ENCODE results near the gene PPP3CB.

The PPP3CB gene

DNA sequence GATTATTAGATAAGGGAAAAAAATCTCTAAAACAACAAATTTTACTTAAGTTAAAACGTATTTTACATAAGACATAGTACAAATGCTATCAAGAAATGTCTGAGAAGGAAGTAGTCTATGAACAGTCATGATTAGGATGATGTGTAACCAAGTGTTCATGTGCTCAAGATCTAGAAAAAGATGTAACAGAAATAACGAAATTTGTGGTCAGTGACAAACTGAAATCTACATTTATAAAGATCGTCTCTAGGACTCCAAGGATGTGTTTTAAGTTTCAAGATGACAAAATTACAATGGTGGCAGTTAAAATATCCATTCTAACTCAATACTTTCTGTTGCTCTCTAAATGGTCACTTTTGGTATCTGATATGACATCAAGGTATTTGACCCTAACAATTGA is 17.2 kb downstream of the PPP3CB start:
- DNase-seq, result no peak

DNA sequence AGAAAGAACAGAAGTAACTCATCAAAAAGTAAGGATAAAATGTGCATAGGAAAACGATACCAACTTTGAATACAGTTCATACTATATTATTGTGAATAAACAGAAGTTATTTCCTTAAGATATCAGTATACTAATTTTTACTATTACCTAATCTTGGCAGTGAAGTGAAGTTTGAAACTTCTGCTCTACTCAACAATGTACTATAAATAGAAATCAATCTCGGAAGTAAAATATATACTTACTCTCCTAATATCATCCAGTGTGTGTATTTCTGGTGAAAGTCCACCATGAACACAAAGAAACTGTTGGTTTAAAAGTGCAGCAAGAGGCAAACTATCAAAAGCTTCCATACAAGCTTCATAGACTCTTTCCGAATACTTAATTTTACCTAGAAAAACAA is 24.6 kb downstream of the PPP3CB start:
- DNase-seq, result no peak

DNA sequence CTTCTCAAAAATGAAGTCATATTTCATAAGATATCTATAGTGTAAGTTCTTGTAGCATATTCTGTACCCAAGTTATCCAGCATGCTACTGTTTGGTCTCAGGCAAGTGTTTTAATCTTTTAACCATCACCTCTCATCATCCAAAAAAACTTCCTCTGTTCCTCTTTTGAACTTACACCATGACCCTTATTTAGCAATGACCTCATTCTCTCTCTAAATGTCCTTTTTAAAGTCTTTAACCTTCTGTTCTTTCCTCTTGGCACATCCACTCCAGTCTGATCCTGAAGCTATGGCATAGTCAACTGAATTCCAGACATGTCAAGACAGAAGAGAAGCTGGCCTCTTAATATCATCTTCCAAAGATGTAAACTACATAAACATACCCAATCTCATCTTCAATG is 26.2 kb downstream of the PPP3CB start:
- DNase-seq, result no peak

DNA sequence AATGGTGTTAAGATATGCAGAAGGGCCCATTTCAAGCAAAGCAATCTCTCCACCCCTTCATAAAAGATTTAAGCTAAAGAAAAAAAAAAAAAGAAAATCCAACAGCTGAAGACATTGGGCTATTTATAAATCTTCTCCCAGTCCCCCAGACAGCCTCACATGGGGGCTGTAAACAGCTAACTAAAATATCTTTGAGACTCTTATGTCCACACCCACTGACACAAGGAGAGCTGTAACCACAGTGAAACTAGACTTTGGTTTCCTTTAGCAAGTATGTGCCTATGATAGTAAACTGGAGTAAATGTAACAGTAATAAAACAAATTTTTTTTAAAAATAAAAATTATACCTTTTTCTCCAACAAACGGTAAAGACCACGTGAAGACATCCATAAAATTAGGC is 28.6 kb downstream of the PPP3CB start:
- DNase-seq, result no peak

DNA sequence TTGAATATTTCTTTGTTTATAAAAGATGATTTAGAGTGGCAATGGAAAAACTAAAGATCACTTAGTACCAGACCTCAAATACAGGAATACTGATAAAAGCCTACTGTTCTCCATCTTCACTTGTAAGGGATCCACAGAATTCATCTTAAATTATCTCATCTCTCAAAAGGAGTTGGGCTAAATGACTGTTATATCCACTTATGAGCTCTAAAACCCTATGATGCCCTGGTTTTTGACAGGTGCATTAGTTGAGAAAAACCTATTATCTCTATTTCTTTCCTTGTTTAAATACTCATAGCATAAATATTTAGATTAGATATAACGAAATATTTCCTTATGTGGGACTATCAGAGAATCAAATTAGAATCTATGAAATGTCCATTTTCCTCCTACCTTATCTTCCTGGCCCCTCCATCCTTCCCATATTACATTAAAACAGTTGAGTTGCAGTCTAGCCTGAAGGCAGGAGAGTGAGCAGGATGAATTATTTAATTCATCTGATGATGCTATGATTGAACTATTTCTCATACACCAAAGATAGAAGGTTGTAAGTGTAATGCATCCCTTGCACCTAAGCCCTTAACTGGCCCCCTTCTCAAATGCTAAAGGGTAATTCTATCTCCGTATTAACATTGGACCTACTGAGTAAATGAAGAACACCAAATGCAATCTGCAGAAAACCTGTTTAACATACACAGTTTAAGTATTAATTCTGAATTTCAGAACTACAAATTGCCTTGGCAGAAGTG is 29.7 kb downstream of the PPP3CB start:
- no peak for DNase-seq

DNA sequence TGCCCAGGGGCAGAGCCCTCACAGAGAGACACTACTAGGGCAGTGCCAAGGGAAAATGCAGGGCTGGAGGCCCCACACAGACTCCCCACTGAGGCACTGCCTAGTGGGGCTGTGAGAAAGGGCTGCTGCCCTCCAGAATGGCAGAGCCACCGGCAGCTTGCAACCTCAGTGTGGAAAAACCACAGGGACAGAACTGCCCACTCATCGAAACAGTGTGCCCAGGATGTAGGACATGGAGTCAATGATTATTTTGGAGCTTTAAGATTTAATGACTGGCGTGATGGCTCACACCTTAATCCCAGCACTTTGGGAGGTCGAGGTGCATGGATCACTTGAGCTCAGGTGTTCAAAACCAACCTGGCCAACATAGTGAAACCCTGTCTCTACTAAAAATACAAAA is 34.9 kb downstream of the PPP3CB start:
- no peak for DNase-seq

DNA sequence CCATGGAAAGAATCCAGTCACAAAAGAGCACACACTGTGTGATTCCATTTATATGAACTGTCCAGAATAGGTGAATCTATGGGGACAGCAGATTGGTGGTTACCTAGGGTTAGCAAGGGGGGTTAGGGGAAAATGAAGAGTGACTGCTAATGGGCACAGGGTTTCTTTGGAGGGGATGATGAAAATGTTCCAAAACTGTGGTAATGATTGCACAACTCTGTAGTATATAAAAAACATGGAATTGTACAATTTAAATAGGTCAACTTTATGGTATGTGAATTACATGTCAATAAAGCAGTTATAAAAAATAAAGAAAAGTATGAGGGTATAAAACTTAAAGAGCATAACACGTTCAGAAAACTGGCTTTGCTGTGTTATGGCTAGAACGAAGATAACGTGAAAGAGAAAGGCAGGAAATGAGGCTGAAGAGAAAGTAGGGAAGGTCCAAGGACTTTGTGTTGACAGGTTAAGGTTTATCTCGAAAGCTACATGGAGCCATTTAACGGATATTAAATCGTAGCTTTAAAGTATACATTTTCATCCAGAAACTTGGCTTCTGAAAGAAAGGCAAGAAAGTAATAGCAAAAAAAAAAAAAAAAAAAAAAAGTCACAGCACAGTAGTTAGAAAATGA is 36.0 kb downstream of the PPP3CB start:
- no peak for DNase-seq

DNA sequence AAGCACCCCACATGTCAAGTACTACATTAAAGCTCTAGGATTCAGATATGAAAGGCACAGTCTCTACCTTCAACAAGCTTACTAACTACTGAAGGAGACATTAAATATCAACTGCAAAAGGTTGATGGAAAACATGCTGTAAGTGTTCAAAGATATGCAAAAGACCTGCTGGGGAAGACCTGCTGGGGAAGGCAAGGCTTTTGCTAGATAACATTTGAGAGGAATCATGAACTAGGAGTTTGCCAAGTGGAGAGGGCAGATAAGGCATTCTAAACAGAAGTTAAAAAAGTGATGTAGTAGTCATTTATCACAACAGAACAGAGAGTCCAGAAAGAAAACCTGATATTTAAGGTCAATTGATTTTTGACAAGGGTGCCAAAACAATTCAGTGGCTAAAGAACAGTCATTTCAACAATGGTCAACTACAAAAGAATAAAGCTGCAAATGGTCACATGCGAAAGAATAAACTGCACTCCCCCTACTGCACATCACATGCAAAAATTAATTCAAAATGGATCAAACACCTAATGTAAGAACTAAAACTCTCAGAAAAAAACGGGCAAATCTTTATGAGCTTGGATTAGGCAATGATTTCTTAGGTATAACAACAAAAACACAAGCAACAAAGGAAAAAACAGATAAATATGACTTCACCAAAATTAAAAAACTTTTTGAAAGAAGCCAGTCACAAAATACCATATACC is 39.5 kb downstream of the PPP3CB start:
- DNase-seq, result no peak

DNA sequence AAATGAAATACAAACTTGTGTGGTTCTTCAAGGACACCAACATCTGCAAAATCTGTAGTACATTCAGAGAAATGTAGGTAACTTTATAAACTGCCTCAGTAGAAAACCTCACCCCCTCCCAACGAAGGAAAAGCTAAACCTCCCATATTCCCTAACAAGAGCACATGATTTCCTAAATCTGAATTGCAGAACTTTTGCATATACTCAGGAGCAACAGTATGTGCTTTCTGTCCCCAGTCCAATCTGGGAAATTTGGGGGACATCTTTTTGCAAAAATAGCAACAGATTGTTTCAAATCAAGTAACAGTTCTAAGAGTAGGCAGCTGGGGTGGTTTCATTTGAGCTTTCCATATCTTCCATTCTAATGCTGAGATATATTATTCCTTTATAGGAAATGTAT is 46.7 kb downstream of the PPP3CB start:
- no peak for DNase-seq

DNA sequence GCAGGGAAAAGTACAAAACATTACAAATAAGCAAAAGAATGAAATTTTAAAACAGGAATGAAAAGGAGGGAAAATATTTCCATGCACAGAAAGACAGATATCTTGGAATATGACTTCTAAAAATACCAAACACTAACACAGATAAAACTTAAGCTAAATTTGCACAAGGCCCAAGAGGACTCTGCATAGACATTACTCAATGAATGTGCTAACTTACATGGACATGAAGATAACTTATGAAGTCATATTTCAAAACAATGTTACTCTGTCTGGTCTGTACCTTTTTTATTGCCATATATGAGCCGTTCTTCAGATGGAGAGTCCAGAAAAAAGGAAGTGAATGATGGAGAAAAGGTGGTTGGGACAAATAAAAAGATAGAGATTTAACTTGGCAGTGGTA is 47.4 kb downstream of the PPP3CB start:
- DNase-seq, result no peak

DNA sequence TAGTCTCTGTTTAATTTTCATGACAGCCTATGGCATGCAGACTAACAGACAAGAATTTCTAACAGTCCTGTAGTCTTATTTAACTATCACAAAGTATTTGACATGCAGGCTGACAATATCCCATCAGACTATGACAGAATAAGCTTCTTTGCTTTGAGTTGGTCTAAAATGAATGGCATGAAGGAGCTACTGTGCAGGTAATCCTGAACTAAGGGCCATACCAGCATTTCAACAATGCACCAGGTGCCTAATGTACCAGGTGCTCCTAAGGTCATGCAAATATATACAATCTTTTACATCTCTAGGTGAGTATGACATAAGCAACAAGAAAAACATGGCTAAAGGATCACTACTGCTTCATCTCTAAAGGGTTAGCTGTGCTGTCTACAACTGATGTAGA is 48.9 kb downstream of the PPP3CB start:
- no peak for DNase-seq

DNA sequence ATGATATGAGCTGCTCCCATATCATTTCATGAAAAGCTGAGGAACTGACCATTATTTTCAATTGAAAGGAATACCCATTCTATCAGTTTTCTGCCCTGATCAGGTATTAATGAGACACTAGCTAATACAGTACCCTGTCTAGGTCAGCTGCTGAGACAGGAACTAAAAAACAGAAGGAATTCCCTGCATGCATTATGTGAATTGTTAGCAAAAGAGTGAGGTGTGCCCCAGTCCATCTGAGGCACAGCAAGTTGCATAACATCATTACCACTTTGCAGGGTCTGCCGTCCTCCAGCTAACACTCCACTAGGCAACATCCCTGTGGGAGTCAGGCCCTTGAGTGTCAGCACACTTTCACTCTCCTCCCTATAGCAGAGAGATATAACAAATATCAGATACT is 51.4 kb downstream of the PPP3CB start:
- DNase-seq, result no peak

DNA sequence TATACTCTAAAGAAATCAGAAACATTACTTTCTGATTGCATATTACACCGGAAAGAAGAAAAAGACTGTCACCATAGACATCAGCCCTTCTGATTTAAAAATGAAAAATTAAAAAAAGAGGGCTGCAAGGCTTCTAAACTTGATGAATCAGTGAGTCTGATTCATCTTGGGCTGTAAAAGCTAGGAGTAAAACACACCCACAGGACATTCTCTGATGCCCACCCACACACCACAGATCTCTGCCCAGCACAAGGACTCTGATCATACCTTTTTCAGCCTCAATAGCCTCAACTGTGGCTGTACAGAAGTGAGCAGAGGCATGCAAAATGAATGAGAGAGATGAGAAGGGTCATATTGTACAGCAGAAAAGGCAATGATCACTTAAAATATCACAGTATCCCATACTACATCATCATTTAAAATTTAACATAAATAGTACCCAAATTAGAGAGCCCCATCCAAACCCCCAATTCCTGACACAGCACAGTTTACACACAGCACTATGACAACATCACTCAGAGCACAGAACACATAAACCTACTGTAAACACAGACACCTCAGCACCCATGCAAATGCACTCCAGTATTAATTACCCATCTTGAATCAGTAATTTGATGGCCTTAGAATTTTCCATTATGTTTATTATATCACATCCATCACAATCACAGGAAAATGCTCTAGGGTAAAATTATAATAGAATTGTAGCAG is 56.1 kb downstream of the PPP3CB start:
- peak; percentile 48 for DNase-seq

DNA sequence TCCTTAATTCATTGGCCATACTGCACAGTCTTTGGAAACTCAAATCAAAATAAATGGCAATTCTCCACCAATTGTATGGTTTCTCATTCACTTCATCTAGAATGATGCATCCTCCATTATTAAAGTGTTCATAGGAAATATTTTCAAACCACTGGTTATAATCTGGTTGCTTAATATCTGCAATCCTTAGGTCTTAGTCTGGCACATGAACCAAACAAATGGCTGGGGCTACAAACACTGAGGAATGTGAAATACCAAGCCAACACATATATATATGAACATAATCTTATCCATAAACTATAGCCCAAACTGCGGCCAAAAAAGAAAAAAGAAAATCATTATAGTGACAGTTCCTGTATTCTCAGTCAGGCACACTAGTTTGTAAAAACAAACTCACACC is 56.8 kb downstream of the PPP3CB start:
- DNase-seq, result no peak

DNA sequence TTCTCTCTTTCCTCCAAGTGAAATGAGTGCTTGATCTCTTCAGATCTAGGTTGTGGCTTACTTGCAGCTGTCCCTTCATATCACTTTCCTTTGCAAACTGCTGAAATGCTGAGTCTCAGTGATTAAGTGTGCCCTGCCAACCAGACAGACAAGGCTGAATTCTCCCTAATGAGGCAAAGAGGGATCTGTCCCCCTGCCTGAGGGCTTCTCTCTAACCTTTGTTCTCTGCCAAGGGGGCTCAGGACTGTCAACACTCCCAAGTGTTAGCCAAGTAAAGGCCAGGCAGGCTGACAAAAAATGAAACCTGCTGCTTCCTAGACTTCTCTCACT is 62.3 kb downstream of the PPP3CB start, which contains the start of gene MSS51:
Gene MSS51, minus strand, starts transcription at position 24 of the 330 bp plus-strand sequence. CDS start 5,277 bp downstream, outside the sequence.
- DNase-seq, result no peak

DNA sequence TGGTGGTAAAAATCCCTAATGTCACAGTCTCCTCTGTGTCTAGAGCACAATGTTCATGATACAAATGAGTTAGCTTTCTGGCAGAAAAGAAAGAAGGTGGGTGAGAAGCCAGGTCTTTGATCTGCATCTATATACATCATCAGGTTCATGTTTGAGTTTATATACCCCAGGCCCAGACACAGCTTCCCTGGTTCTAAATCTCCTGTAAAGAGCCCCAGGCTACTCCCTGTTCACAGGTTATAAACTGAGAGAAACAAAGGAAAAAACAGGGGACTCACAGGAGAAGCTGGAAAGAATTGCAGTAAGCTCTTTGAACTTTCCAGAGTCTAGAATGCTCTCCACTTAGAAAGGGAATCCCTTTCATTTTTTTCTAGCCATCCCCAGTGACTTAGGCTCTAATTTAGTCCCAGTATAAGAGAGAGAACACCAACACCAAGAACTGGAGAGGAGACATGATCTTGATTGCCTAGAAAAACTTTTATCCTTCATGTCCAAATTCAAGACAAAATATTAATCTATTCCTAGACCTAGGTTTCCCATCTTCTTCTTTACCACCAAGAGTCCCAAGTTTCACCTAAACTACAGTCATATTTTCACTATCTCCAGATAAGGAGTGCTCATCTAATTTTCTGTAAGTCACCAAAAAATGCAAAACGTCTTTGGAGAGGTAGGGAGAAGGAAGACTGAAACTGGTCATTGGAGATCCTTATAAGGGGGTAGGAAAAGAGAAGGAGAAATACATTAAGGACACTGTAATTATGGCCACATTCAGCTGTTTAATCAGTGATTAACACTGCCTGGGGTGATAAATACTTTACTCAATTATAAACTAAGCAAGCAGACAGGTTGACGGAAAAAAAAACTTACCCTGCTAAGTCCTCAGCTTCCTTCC is 62.9 kb downstream of the PPP3CB start:
- DNase-seq, result no peak

DNA sequence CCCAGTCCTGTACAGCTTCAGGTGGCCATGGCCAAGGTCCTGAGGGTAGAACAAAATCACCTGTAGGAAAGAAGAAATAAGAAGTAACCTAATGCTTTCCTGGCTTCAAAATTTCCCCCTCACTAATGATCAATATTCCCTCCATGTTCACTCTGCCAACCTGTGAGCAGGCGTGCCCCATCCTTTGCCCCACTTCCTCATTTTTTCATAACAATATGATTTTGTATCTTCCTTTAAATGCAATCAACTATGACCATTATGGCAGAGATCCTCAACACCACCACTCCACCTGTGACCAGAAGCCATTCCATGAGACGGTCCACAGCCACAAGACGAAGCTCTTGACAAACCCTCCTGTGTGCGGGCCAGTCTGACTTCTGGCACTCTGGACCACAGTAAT is 69.5 kb downstream of the PPP3CB start:
- no peak for DNase-seq

DNA sequence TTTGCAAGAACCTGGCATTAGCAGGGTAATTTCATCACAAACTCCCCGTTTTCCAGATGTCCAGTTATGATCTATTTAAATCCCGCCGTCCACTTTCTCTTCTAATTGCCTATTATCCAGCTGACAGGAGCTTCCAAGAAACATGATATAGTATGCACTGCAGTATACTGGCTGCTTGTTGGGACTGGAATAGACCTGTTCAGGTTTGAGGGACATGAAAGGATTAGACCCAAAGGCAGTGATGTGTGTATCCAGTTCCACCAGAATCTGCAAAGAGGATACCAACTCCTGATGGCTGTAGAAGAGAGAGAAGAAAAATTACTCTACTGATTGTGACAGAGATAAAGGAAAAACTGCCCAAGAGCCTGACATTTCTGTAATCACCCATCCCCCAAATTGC is 71.3 kb downstream of the PPP3CB start:
- DNase-seq, result no peak

DNA sequence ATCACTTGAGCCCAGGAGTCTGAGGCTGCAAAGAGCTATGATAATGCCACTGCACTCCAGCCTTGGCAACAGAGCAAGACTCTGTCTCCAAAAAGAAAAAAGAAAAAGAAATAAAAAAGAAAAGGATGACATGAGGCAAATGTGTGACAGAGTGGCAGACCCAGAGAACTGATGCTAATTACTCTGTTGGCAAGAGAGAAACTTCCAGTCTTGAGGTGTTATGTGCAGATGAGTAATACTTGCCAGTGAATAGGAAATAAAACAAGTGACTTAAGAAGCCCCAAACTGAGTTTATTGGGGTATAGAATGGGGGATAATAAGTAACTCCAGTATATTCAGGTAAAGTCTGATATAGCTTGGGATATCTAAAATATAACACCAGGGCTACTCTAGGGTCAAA is 72.5 kb downstream of the PPP3CB start:
- no peak for DNase-seq

DNA sequence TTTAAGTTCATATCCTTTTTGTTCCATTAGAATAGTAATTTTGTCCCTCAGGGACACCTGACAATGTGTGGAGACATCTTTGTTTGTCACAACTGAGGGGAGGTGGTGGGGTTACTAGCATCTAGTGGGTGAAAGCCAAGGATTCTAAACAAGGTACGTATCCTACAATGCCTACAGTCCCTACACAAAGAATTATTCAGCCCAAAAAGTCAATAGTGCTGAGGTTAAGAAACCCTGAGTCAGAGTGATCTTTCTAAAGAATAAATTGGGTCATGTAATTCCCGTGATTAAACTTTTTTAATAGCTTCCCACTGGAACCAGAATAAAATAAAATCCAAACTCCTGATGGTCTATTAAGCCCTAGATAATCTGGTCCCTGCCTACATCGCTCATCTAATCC is 79.3 kb downstream of the PPP3CB start:
- DNase-seq, result no peak

DNA sequence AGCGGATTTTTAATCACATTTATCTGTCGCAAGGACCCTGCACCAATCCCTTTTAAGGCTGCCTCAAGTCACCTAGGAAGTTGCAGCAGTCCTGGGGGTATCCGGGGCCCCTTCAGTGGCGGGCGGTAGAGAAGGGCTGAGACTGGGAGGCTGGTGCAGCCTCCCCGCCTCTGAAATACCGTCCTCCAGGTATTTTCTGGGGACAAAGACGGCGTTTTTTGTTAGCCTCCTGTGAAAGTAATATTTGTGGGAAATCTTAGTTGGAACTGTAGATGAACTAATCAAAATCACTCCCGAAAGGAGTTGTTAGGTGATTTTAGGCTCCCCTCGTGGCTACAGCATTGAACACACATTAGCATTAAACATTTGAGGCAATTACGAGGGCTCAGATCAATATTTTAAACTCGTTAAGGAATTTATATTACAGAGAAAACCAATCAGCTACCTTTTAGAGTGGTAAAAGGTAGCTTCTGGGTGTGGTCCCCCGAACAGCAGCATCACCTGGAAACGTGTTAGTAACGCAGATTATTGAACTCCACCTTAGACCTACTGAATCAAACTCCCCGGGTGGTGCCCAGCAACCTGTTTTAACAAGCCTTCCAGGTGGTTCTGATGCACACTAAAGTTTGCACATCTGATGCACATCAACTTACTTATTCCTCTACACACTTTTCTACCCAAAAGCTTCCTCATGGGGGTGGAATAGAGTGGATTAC is 81.4 kb downstream of the PPP3CB start:
- no peak for DNase-seq
